Rectal smooth muscle tissue (tissue), 1 donor: ENCODE results near the gene TRMT11.

Experiments used
- H3K27ac ChIP-seq: one replicate; pipeline ENCODE4 v1.7.0; 2013; ENCODE audit warnings: low read depth, low read length, inconsistent platforms
- H3K27me3 ChIP-seq: one replicate; pipeline ENCODE4 v1.7.0; 2013; ENCODE audit warnings: low read length; ENCODE audit not compliant: control insufficient read depth, insufficient read depth
- H3K36me3 ChIP-seq: one replicate; pipeline ENCODE4 v1.7.0; 2013; ENCODE audit warnings: low read length; ENCODE audit not compliant: control insufficient read depth, insufficient read depth
- H3K4me1 ChIP-seq: one replicate; pipeline ENCODE4 v1.7.0; 2013; ENCODE audit warnings: low read length; ENCODE audit not compliant: control insufficient read depth, insufficient read depth
- H3K4me3 ChIP-seq: one replicate; pipeline ENCODE4 v1.7.0; 2013; ENCODE audit warnings: low read length
- H3K9ac ChIP-seq: one replicate; pipeline ENCODE4 v1.7.0; 2013; ENCODE audit warnings: low read length

Gene TRMT11

DNA sequence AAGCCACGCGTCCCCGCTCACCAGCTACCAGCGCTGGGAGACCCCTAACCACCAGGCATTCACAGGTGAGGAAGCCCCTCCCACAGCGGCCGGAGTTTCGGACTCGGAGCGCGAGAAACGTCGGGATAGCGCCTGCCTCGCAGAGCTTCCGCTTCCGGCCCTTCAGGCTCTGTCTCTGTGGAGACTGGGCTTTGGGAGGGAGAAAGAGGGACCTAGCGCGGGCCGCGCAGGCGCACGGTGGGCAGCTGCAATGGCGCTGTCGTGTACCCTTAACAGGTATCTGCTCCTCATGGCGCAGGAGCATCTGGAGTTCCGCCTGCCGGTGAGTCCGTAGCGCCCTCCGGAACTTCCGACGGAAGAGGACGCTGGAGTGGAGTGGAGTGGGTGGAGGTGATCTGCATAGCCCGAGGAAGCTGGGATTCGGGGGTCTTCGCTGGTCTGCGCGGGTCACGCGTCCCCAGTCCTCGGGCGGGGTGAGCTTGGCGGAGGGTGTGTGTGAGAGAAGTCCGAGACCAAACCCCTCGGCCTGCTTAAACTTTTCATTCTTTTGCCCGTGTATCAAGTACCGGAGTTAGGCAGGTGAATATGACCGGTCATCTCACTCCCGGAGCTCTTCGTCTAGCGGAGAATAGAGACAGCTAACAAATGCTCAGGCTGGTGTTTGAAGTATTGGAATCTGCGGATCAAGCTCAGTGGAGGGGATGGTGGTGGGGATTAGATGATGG is at the start of gene TRMT11:
TSS of gene TRMT11 (plus strand) at position 240 of the 725 bp plus-strand sequence. CDS start at position 251, 11 bp downstream.
- Histone ChIP-seq H3K9ac (peak within 1 kb of the TSS; percentile 97), H3K27me3 (no peaks in the 10 kb centered on the region), H3K27ac (peak within 1 kb of the TSS; percentile 81), H3K4me3 (peak within 1 kb of the TSS; percentile 100), H3K36me3 (no peaks in the 10 kb centered on the region), H3K4me1 (peaks cover 7% of the 10 kb centered on the region)

DNA sequence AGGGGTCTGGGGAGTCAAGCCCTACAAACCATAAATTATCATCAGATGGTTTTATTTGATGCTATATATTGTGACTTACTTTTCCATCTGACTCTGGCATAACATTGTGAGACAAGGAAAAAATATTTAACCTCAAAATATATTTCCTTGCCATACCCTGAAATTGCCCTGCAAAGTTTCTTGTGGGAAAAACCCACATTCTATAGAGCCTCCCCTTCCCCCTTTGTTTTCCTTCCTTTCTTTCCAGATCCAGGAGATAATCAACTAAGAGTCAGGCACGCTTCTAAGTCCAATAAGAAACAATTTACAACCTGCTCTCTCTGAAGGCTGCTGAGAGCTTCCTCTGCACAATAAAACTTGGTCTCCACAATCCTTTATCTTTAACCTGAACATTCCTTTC is 47.3 kb upstream of the TRMT11 start:
- Histone ChIP-seq H3K9ac (no peak overlapping the region), H3K36me3 (no peaks in the 10 kb centered on the region), H3K4me3 (no peak overlapping the region), H3K27ac (no peak overlapping the region), H3K27me3 (no peaks in the 10 kb centered on the region), H3K4me1 (no peaks in the 10 kb centered on the region)

DNA sequence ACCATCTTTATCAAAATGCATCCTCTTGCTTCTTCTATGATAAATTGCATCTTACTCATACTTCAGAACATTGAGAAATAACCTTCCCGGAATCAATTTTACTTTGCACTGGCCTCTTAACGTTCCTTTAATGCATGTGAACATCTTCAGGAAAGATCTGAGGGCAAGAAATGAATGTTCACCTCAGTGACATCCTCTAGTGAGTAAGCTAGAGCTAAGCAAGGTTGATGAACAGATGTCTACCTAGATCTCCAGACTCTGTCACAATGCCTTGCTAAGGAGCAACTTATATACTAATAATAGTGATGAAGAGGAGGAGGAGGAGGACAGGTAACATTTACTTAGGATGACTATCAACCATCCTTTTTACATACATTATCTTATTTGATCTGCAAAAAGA is 46.5 kb upstream of the TRMT11 start:
- Histone ChIP-seq H3K9ac (no peak overlapping the region), H3K4me3 (no peak overlapping the region), H3K36me3 (no peaks in the 10 kb centered on the region), H3K27ac (no peak overlapping the region), H3K27me3 (no peaks in the 10 kb centered on the region), H3K4me1 (no peaks in the 10 kb centered on the region)

DNA sequence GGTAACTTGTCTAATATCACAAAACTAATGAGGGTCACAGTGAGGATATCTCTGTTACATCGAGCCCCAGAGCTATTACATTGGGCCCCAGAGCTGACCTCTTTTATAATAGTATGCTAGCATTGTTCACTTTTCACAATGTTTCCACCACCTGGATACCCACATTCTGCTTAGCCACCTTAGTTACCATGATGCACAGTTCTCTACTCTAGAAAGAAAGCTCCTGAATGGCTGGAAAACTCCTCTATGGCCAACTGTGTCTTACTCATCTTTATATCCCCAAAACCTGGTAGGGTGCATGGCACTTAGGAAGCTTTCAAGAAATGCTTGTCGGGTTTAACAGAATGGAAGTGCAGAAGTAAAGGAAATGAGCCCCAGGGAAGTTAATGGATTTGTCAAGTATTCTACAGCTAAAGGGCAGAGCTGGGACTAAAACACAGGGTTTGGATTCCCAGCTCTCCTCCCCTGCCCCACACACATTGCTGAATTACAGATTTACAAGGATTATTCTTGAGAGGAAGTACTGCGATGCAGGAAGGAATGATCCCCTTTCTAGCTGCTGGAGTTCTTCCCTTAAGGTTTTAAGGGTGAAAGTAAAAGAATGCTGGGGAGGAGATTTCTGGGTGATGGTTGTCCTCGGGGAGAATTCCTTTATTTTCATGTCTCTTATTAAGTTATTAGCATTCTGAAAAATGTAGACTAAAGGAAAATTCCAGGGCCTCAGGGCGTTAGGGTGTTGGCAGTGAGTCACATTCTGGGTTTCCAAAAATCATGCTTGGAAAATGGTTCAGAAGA is 45.9 kb upstream of the TRMT11 start:
- H3K27me3 ChIP-seq: no peaks in the 10 kb centered on the region
- no peaks in the 10 kb centered on the region for H3K4me1 ChIP-seq
- no peak overlapping the region for H3K9ac ChIP-seq
- no peaks in the 10 kb centered on the region for H3K36me3 ChIP-seq
- no peak overlapping the region for H3K27ac ChIP-seq
- no peak overlapping the region for H3K4me3 ChIP-seq

DNA sequence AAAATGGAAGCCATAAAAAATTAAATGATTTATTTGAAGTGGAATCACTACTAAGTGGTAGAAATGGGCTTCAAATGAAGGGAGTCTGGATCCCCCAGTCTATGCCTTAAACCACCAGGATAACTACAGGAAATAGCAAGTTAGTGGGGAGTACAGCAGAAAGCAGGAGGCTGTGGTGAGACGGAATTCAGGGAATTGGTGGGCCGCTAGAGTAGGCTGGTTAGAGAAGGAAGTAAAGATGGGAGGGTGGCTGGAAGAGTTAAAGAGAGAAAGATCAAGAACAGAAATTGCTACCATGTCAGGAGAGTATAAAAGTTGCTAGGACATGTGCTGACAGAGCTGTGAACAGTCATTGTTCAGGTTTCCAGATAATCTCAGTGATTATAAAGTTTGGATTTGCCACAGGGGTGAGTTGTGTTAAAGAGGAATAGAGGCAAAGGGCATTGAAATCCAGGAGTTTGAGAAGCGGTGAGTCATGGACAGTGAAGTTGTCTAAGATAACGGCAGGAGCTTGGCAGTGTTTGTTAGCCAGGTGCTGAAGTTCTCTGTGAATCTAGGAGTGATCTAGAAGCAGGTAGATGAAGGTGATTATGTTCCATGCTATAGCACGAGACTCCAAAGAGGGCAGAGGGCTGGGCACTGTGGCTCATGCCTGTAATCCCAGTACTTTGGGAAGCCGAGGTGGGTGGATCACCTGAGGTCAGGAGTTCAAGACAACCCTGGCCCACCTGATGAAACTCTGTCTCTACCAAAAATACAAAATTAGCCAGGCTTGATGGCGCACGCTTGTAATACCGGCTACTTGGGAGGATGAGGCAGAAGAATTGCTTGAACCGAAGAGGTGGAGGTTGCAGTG is 43.4 kb upstream of the TRMT11 start:
- Histone ChIP-seq H3K4me1 (no peaks in the 10 kb centered on the region), H3K4me3 (no peak overlapping the region), H3K36me3 (no peaks in the 10 kb centered on the region), H3K27me3 (no peaks in the 10 kb centered on the region), H3K27ac (no peak overlapping the region), H3K9ac (no peak overlapping the region)

DNA sequence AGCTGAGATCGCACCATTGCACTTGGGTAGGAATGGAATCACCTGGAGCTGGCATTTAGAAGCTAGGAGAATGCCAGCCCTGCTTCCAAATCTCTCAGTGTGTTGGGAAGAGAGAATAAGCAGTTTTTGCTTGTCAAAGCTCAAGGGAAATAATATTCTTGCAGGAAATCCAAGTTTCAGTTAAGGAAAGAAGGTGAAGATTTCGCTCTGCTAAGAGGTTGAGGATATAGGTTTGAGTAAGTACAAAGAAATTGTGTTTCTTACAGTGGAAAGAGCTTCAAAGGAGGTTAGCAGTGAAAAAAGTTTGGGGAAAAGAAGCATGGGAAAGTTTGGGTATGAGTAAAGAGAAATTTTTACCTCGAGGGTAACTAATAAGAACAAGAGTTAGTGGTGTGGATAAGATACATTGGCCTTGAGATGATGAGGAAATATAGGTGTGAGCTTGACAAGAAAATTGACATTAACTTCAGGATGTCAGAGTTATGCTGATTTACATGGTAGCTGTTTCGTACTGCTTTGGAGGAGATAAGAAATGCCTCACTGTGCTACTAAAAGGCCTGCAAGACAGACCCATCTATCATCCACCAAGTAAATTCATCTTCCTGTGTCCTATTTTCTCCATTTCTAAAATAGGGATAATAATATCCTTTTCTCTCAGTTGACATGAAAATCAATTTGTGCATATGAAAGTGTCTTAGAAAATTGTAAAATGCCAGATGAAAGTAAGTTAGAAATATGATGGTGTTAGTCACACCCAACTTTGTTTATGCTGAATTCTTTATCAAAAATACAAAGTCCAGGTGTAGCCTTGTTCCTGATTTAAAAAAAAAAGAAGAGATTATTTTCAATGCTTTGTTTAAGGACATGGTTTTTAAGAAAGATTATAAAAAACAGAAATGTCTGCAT is 42.6 kb upstream of the TRMT11 start:
- Histone ChIP-seq H3K4me3 (no peak overlapping the region), H3K36me3 (no peaks in the 10 kb centered on the region), H3K27me3 (no peaks in the 10 kb centered on the region), H3K4me1 (no peaks in the 10 kb centered on the region), H3K9ac (no peak overlapping the region), H3K27ac (no peak overlapping the region)

DNA sequence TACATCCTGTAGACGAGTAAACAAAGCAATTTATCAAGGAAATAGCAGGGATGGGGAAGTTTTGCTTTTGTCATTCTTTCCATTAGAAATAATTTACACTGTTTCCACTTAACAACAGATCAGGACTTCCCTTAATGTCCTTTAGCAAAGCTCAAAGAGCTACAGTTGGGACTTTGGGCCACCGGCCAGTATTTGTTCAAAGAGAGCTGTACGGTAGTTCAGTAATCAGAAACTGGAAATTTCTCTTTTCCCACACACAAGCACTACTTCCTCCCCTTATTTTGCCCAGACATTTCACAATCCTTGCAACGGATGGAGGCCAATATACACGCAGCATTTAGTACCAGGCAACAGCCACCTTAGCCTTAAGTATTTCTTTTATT is 41.9 kb upstream of the TRMT11 start:
- Histone ChIP-seq H3K27ac (no peak overlapping the region), H3K4me1 (no peaks in the 10 kb centered on the region)

DNA sequence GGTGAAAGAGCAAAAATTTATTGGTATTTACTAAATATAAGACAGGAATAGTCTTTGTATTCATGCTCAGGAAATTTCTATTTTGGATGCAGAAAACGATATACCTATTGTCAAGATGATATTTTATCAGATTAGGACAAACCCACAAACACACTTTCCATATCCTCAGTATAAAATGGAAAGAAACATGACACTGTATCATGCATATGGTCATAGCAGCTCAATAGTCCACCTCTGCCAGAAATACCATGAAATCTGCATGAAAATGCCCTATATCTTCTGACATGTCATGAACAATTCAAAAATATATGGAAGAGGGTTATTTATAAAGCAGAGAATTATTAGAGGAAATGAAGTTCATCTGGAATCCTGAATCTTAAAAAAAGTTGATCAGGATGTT is 41.4 kb upstream of the TRMT11 start:
- H3K27me3 ChIP-seq: no peaks in the 10 kb centered on the region
- no peak overlapping the region for H3K27ac ChIP-seq
- H3K4me3 ChIP-seq: no peak overlapping the region
- H3K9ac ChIP-seq: no peak overlapping the region
- no peaks in the 10 kb centered on the region for H3K4me1 ChIP-seq
- no peaks in the 10 kb centered on the region for H3K36me3 ChIP-seq

More for the DNA sequence above, 41.9 kb upstream of the TRMT11 start:
- Histone ChIP-seq H3K27me3 (no peaks in the 10 kb centered on the region), H3K9ac (no peak overlapping the region), H3K36me3 (no peaks in the 10 kb centered on the region), H3K4me3 (no peak overlapping the region)

DNA sequence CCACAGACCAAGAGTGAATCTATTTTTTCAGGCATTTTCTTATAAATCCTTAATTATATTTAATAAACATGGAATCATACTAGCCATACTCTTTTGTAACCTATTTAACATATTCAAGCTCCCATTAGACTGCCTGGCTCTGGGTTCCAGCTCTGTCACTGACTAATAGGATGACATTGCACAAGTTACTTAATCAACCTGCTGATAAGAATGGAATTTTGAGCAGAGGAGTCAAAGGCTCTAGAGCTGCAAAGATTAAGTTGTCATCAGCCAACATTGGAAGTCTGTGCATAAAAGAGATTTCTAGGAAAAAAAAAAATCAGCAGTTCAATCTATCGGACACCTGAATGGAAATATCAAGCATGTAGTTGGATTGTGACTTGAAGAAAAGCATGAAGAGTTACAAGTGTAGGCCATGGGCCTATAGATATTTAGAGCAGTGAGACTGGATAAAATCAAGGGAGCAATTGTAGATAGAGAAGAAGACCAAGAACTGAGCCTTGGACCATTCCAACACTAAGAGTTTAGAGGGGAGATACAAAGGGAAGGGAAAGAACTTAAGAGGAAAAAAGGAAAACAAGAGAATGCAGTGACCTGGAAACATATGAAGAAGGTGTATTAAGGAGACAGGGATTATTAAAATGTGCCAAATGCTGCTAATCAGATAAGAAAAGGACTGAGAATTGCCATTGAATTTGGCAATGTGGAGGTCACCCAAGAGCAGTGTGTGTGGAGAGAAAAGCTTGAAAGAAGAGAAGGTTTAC is 40.8 kb upstream of the TRMT11 start:
- Histone ChIP-seq H3K27ac (peak overlapping the region; percentile 16), H3K4me1 (no peaks in the 10 kb centered on the region), H3K36me3 (no peaks in the 10 kb centered on the region)

DNA sequence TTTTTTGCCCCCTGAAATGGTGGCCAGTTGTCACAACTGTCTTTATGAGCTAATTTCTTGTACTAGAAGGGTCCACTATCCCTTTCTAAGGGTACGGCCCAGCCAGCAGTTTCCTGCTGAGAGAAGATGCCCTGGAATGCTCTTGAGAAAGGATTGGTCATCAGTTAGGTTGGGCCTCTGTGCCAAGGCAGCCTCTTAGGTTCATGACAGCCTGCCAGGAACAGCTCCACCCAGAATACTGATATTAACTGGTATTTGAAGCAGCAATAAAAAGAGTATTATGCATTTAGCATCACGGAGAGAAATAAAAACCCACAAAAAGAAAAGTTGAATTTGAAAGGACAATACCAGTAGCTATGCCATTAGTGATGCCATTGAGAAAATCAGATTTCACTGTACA is 38.7 kb upstream of the TRMT11 start:
- H3K4me3 ChIP-seq: no peak overlapping the region
- H3K4me1 ChIP-seq: no peaks in the 10 kb centered on the region
- H3K9ac ChIP-seq: no peak overlapping the region
- no peak overlapping the region for H3K27ac ChIP-seq
- H3K36me3 ChIP-seq: no peaks in the 10 kb centered on the region
- H3K27me3 ChIP-seq: no peaks in the 10 kb centered on the region

More for the DNA sequence above, 40.8 kb upstream of the TRMT11 start:
- no peak overlapping the region for H3K9ac ChIP-seq
- H3K27me3 ChIP-seq: no peaks in the 10 kb centered on the region
- no peak overlapping the region for H3K4me3 ChIP-seq

DNA sequence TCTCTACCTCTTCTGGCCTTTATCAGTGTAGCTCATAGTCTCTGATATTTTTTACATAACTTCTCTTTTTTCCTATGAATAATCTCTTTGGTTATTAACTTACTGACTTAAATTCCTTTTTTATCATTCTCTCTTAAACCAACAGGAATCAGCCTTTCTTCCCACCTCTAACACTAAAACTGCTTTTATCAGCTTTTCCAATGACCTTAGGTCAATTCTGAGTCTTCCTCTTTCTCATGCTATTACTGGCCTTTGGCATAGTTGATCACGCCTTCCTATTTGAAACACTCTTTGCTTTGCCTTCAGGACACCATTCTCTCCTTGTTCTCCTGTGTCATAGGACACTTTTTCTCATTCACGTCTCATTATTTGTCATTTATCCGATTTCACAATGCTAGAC is 37.9 kb upstream of the TRMT11 start:
- Histone ChIP-seq H3K4me1 (no peaks in the 10 kb centered on the region), H3K36me3 (no peaks in the 10 kb centered on the region), H3K4me3 (no peak overlapping the region), H3K27ac (no peak overlapping the region), H3K27me3 (no peaks in the 10 kb centered on the region), H3K9ac (no peak overlapping the region)
